Astrocyte of the cerebellum (primary cell): ENCODE results near the gene NRN1L.
A peak's percentile ranks its signal among the peaks of the same experiment; 100 is the strongest.

Experiments
- DNase-seq: peaks from one replicate; pipeline ENCODE4 v3.0.0-alpha.2; 2011; ENCODE audit warnings: low read depth
- H3K4me3 ChIP-seq: 2 replicates; pipeline ENCODE4 v1.5.1; 2011; ENCODE audit warnings: mild to moderate bottlenecking, low read depth, low read length, moderate library complexity
- CTCF ChIP-seq: IDR thresholded peaks from 2 replicates; pipeline ENCODE4 v1.5.1; 2012; ENCODE audit warnings: low read length, low read depth, moderate library complexity, mild to moderate bottlenecking; ENCODE audit errors: missing control alignments
- in situ Hi-C: cut with HindIII; loops from 2 replicates; pipeline ENCODE4 v1.10.0; 2017; ENCODE audit warnings: low sequenced_read_pairs

NRN1L gene

GRCh38 chr16:67928561-67929364 is 44.1 kb downstream of the NRN1L start:
- peak; percentile 92 for TF ChIP-seq CTCF

GRCh38 chr16:67930191-67930590 is 45.5 kb downstream of the NRN1L start:
- no peak for TF ChIP-seq CTCF
- in situ Hi-C loops: no loop called here
- no peak overlapping the region for H3K4me3 ChIP-seq
- no peak for DNase-seq

More at GRCh38 chr16:67928561-67929364, 44.1 kb downstream of the NRN1L start:
- in situ Hi-C loops: no loop called here
- peak; percentile 26 for DNase-seq
- H3K4me3 ChIP-seq: no peak overlapping the region

- no peak for TF ChIP-seq CTCF
- DNase-seq: no peak
- H3K4me3 ChIP-seq: no peak overlapping the region
- in situ Hi-C loops: no loop called here
Measured at GRCh38 chr16:67930678-67931211, 46.1 kb downstream of the NRN1L start.

- no peak for DNase-seq
- in situ Hi-C loops: no loop called here
- no peak for TF ChIP-seq CTCF
- H3K4me3 ChIP-seq: no peak within 1 kb of the TSS
Measured at GRCh38 chr16:67931712-67932461, 47.2 kb downstream of the NRN1L start, which contains the start of gene CTRL. CTRL (minus strand) TSS chr16:67931862; CDS start chr16:67931852, 10 bp downstream.

- in situ Hi-C loops: no loop called here
- TF ChIP-seq CTCF: no peak
- DNase-seq: no peak
- no peak overlapping the region for H3K4me3 ChIP-seq
Measured at GRCh38 chr16:67932462-67932840, 47.8 kb downstream of the NRN1L start.

GRCh38 chr16:67933805-67934204 is 49.1 kb downstream of the NRN1L start:
- no peak overlapping the region for H3K4me3 ChIP-seq
- TF ChIP-seq CTCF: no peak
- in situ Hi-C loops: no loop called here
- DNase-seq: no peak
